SH-SY5Y (cell line): Measurements from ENCODE around the gene ADAM10.

ENCODE experiments used
- GATA2 ChIP-seq: IDR thresholded peaks from 2 replicates; pipeline ENCODE4 v1.6.1; 2011; ENCODE audit warnings: mild to moderate bottlenecking, low read depth, low read length
- GATA3 ChIP-seq: IDR thresholded peaks from 2 replicates; pipeline ENCODE4 v1.6.1; 2011; ENCODE audit warnings: low read depth, mild to moderate bottlenecking, low read length, moderate library complexity

GRCh38 chr15:58698887-58699641, 50.4 kb downstream of the ADAM10 start:
- TF ChIP-seq GATA3 (no peak), GATA2 (no peak)
